Adrenal gland (tissue), 5 donors: ENCODE data around the gene RASD2.

Source experiments
- CTCF ChIP-seq, 6 experiments: fragments of 450-650 bp in 4 of 6; fragments of 200-600 bp in 2 of 6; sonication (generic) in 1 of 6; IDR thresholded peaks; 1 replicate in 5 of 6; 2 replicates in 1 of 6; pipeline versions ENCODE4 v1.5.1 to v1.8.0; 2016 to 2021; ENCODE audit warnings: antibody characterized with exemption in 6 of 6, mild to moderate bottlenecking in 2 of 6, moderate library complexity in 1 of 6
- POLR2A ChIP-seq, 2 donors: fragments of 450-650 bp; IDR thresholded peaks; one replicate each; pipeline ENCODE4 v1.6.1; 2017; ENCODE audit warnings: antibody characterized with exemption in 2 of 2, mild to moderate bottlenecking in 2 of 2, moderate library complexity in 1 of 2
- donor health status: DM: no; HTN: no; CAD: no.

- TF ChIP-seq POLR2A (IDR thresholded peaks at IDR 0.05) (no peak), CTCF (IDR thresholded peaks at IDR 0.05) (no peak)
Measured at GRCh38 chr22:35568751-35569739, 28.4 kb downstream of the RASD2 start.
